ENCODE results near the gene TRIM32.

The TRIM32 gene

GRCh38 chr9:116750510-116750909 lies 63.4 kb downstream of the TRIM32 start:
- no peak for DNase-seq (ENCODE audit: low read depth in 2 of 3, low spot score in 1 of 3)

Measured in stimulated activated CD4-positive, alpha-beta T cell treated with anti-CD3 and anti-CD28 coated beads, Interleukin-12 subunit alpha, Interleukin-12 subunit beta, amount 100 ng/mL, for 48 hours (primary cell).